K562 (cell line): Measurements from ENCODE around the gene BPNT1. TPM values are rescaled to one million over a fixed set of nuclear protein-coding genes. Genes with fewer than 3 reads are reported as not detected.

ENCODE experiments used
- BACH1 ChIP-seq: fragments of 200-800 bp; sonication (Bioruptor generic); IDR thresholded peaks from 2 replicates; pipeline ENCODE4 v1.6.1; 2016; ENCODE audit warnings: missing genetic modification characterization, missing compliant biosample characterization
- BHLHE40 ChIP-seq: IDR thresholded peaks from 2 replicates; pipeline ENCODE4 v1.6.1; 2011; ENCODE audit warnings: low read length, improper control_type of control experiment
- CTBP1 ChIP-seq: fragments of 450-650 bp; IDR thresholded peaks from 2 replicates; pipeline ENCODE4 v1.6.1; 2016; ENCODE audit warnings: borderline replicate concordance
- DDX20 ChIP-seq: fragments of 450-650 bp; IDR thresholded peaks from 2 replicates; pipeline ENCODE4 v1.6.1; 2016; ENCODE audit warnings: missing genetic modification characterization, low read depth, mild to moderate bottlenecking, missing compliant biosample characterization, moderate library complexity
- FOXJ2 ChIP-seq: fragments of 200-800 bp; sonication (Bioruptor generic); IDR thresholded peaks from 2 replicates; pipeline ENCODE4 v1.6.1; 2016; ENCODE audit warnings: missing genetic modification characterization, missing compliant biosample characterization
- HNRNPLL ChIP-seq: fragments of 200-400 bp; formaldehyde crosslinking; IDR thresholded peaks from 2 replicates; pipeline ENCODE4 v1.6.1; 2017; ENCODE audit warnings: low read length, low read depth, mild to moderate bottlenecking; ENCODE audit not compliant: poor library complexity, severe bottlenecking
- JUN ChIP-seq, 2 experiments: sonication (generic) in 1 of 2; formaldehyde crosslinking in 1 of 2; IDR thresholded peaks; 2 replicates each; pipeline versions ENCODE4 v1.6.1 to v1.8.0; 2012 to 2022; ENCODE audit warnings: borderline replicate concordance in 2 of 2, mild to moderate bottlenecking in 2 of 2, improper control_type of control experiment in 1 of 2, low read depth in 1 of 2, low read length in 1 of 2, missing genetic modification reagents in 1 of 2
- MECOM ChIP-seq: fragments of 250-450 bp; sonication (Bioruptor Pico); IDR thresholded peaks from 2 replicates; pipeline ENCODE4 v1.8.0; 2022; ENCODE audit warnings: inconsistent platforms
- MEIS2 ChIP-seq: fragments of 450-650 bp; IDR thresholded peaks from 2 replicates; pipeline ENCODE4 v1.6.1; 2014; ENCODE audit warnings: mild to moderate bottlenecking; ENCODE audit not compliant: partially characterized antibody
- MTA2 ChIP-seq: fragments of 450-650 bp; IDR thresholded peaks from 2 replicates; pipeline ENCODE4 v1.6.1; 2016; ENCODE audit warnings: low read depth
- NCOA4 ChIP-seq: fragments of 450-650 bp; IDR thresholded peaks from 2 replicates; pipeline ENCODE4 v1.6.1; 2018; ENCODE audit warnings: mild to moderate bottlenecking; ENCODE audit not compliant: partially characterized antibody
- NFIC ChIP-seq: fragments of 450-650 bp; IDR thresholded peaks from 2 replicates; pipeline ENCODE4 v1.6.1; 2017; ENCODE audit warnings: mild to moderate bottlenecking, inconsistent platforms
- OTX1 ChIP-seq: fragments of 450-650 bp; formaldehyde crosslinking; IDR thresholded peaks from 2 replicates; pipeline ENCODE4 v1.4.0; 2022; ENCODE audit warnings: mild to moderate bottlenecking
- XRCC5 ChIP-seq: fragments of 200-400 bp; formaldehyde crosslinking; IDR thresholded peaks from 2 replicates; pipeline ENCODE4 v1.6.1; 2017; ENCODE audit warnings: low read depth, mild to moderate bottlenecking, low read length
- ZNF324 ChIP-seq: fragments of 250-450 bp; sonication (Bioruptor Pico); IDR thresholded peaks from 2 replicates; pipeline ENCODE4 v1.4.0; 2020; ENCODE audit warnings: mild to moderate bottlenecking
- ZNF431 ChIP-seq: sonication (generic); formaldehyde crosslinking; IDR thresholded peaks from 2 replicates; pipeline ENCODE4 v1.8.0; 2022; ENCODE audit warnings: mild to moderate bottlenecking, missing genetic modification reagents
- ZNF507 ChIP-seq: conservative IDR thresholded peaks from 2 replicates; pipeline ENCODE4 v1.6.1; 2017; ENCODE audit warnings: missing genetic modification characterization, missing compliant biosample characterization
- ZNF707 ChIP-seq: fragments of 250-450 bp; sonication (Bioruptor Pico); conservative IDR thresholded peaks from 2 replicates; pipeline ENCODE4 v1.8.0; 2022; ENCODE audit warnings: inconsistent platforms, mild to moderate bottlenecking, moderate library complexity
- ZNF79 ChIP-seq: fragments of 250-450 bp; sonication (Bioruptor Pico); IDR thresholded peaks from 2 replicates; pipeline ENCODE4 v1.4.0; 2020; ENCODE audit warnings: low read depth, mild to moderate bottlenecking, moderate library complexity
- polyA plus RNA-seq, 8 experiments: library from polyadenylated mRNA; depleted of rRNA in 4 of 8; stranded (reverse) in 5 of 8; unstranded in 3 of 8; fragments of >200 nt; fragmentation: Nextera tagmentation in 2 of 8; fragmentation: Illumina TruSeq in 1 of 8; extraction: Ambion mirVana in 2 of 8; extraction: Trizol in 1 of 8; gene quantifications; 2 replicates each; pipeline versions ENCODE4 v1.2.1 to v1.2.3, GENCODE V29; 2011 to 2014; ENCODE audit warnings: inconsistent platforms in 1 of 8, missing spikeins in 1 of 8
- total RNA-seq, 7 experiments: library from RNA; depleted of rRNA in 6 of 7; stranded (reverse); fragments of >200 nt in 6 of 7; fragmentation: Illumina TruSeq in 2 of 7; extraction: Trizol in 2 of 7; gene quantifications; 2 replicates each; pipeline versions ENCODE4 v1.2.1 to v1.2.3, GENCODE V29; 2011 to 2021; ENCODE audit warnings: low replicate concordance in 1 of 7
- TF ChIP-seq, protein P1 (sequence below): conservative IDR thresholded peaks from 2 replicates; pipeline ENCODE4 v1.6.1; 2011; ENCODE audit warnings: low read depth, mild to moderate bottlenecking, low read length; ENCODE audit not compliant: control insufficient read depth
- TF ChIP-seq, protein P2 (sequence below): sonication (generic); formaldehyde crosslinking; IDR thresholded peaks from 2 replicates; pipeline ENCODE4 v1.5.0; 2020; ENCODE audit warnings: missing genetic modification reagents
- TF ChIP-seq, protein P3 (sequence below): sonication (generic); formaldehyde crosslinking; IDR thresholded peaks from 2 replicates; pipeline ENCODE4 v1.8.1; 2023; ENCODE audit warnings: mild to moderate bottlenecking, missing genetic modification reagents
- TF ChIP-seq, protein P4 (sequence below): fragments of 250-450 bp; sonication (Bioruptor Pico); IDR thresholded peaks from 2 replicates; pipeline ENCODE4 v1.5.0; 2021

BPNT1 gene
- total and polyA plus RNA-seq, 9 of the 15 experiments (the other 6 are each of a cell fraction or from before 2014, with no cell fraction given) = 30.2 to 73.8 (median 40.5) TPM

DNA sequence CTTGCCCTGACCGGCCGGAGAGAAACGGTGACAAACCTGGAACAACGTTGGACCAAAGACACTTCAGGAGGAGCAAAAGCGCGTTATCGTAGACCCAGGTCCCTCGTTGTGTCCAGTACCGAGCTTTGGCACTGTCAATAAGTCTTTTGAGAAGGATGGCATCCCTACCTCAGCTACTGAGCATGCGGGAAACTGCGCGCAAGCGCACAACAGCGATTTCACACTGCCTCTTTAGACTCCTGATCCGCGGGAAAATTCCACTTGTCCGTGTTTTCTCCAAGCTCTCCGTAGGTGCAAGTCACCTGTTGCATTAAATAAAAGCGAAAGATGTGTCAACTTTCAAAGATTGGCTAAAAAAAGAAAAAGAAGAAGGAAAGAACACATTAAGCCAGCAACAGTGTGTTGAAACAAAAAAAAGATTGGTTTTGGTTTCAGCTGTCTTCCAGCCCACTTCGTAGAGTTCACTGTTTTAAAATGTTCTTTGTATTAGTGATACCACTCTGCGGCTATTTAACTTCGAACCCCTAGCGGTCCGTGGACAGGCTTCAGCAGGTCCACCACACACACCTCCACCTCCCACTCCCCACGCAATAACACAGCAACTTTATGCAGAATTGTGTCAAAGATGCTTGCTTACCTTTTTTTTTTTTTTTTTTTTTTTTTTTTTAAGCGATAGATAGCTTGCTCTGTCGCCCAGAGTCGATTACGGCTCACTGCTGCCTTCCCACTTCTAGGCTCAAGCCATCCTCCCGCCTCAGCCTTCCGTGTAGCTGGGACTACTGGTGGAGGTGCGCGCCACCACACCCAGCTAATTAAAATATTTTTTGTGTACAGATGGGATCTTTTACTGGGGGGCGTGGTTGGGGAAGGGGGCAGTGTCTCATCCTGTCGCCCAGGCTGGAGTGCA is at the start of gene BPNT1 (continued):
- peak; percentile 91; the same call in 1 of the 2 replicates for TF ChIP-seq CTBP1
- TF ChIP-seq MTA2 = 0 out of 2 replicates have a peak, but pooled peaks have one; percentile 7
- no peak for TF ChIP-seq NCOA4
- TF ChIP-seq, protein P1, sequence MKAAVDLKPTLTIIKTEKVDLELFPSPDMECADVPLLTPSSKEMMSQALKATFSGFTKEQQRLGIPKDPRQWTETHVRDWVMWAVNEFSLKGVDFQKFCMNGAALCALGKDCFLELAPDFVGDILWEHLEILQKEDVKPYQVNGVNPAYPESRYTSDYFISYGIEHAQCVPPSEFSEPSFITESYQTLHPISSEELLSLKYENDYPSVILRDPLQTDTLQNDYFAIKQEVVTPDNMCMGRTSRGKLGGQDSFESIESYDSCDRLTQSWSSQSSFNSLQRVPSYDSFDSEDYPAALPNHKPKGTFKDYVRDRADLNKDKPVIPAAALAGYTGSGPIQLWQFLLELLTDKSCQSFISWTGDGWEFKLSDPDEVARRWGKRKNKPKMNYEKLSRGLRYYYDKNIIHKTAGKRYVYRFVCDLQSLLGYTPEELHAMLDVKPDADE = no peak
- TF ChIP-seq, protein P2, sequence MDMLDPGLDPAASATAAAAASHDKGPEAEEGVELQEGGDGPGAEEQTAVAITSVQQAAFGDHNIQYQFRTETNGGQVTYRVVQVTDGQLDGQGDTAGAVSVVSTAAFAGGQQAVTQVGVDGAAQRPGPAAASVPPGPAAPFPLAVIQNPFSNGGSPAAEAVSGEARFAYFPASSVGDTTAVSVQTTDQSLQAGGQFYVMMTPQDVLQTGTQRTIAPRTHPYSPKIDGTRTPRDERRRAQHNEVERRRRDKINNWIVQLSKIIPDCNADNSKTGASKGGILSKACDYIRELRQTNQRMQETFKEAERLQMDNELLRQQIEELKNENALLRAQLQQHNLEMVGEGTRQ (CRISPR knock-in tag) = peak; percentile 46; the same call in 1 of the 2 replicates
- TF ChIP-seq, protein P3, sequence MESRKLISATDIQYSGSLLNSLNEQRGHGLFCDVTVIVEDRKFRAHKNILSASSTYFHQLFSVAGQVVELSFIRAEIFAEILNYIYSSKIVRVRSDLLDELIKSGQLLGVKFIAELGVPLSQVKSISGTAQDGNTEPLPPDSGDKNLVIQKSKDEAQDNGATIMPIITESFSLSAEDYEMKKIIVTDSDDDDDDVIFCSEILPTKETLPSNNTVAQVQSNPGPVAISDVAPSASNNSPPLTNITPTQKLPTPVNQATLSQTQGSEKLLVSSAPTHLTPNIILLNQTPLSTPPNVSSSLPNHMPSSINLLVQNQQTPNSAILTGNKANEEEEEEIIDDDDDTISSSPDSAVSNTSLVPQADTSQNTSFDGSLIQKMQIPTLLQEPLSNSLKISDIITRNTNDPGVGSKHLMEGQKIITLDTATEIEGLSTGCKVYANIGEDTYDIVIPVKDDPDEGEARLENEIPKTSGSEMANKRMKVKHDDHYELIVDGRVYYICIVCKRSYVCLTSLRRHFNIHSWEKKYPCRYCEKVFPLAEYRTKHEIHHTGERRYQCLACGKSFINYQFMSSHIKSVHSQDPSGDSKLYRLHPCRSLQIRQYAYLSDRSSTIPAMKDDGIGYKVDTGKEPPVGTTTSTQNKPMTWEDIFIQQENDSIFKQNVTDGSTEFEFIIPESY (CRISPR knock-in tag) = no peak; the same call in 1 of the 2 replicates
- no peak for TF ChIP-seq FOXJ2 (tag)
- TF ChIP-seq BHLHE40 = peak; percentile 23; the same call in 1 of the 2 replicates
- TF ChIP-seq ZNF431 (CRISPR knock-in tag) = no peak
- TF ChIP-seq MEIS2 = peak; percentile 66
- no peak for TF ChIP-seq NFIC
- TF ChIP-seq ZNF707 = 0 out of 2 replicates have a peak, but pooled peaks have one; percentile 14
- no peak for TF ChIP-seq ZNF507 (tag)
- no peak for TF ChIP-seq ZNF324 (CRISPR knock-in tag)
- peak; percentile 34; the same call in 1 of the 2 replicates for TF ChIP-seq DDX20 (tag)
- 0 out of 2 replicates have a peak, but pooled peaks have one; percentile 14 for TF ChIP-seq ZNF79
- peak; percentile 97; the same call in 1 of the 2 replicates for TF ChIP-seq XRCC5
- no peak for TF ChIP-seq HNRNPLL
- no peak for TF ChIP-seq BACH1 (tag)
- TF ChIP-seq, protein P4, sequence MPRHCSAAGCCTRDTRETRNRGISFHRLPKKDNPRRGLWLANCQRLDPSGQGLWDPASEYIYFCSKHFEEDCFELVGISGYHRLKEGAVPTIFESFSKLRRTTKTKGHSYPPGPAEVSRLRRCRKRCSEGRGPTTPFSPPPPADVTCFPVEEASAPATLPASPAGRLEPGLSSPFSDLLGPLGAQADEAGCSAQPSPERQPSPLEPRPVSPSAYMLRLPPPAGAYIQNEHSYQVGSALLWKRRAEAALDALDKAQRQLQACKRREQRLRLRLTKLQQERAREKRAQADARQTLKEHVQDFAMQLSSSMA = no peak
- TF ChIP-seq JUN (IDR thresholded peaks at IDR 0.05; ENCODE audit: borderline replicate concordance, low read depth, low read length) = no peak; the same call in 1 of the 2 replicates
- TF ChIP-seq JUN (CRISPR knock-in tag; IDR thresholded peaks at IDR 0.05; ENCODE audit: borderline replicate concordance) = no peak
- TF ChIP-seq MECOM (CRISPR knock-in tag) = no peak
- no peak for TF ChIP-seq OTX1
